ENCODE data around the gene BCAS1.

BCAS1 gene

DNA sequence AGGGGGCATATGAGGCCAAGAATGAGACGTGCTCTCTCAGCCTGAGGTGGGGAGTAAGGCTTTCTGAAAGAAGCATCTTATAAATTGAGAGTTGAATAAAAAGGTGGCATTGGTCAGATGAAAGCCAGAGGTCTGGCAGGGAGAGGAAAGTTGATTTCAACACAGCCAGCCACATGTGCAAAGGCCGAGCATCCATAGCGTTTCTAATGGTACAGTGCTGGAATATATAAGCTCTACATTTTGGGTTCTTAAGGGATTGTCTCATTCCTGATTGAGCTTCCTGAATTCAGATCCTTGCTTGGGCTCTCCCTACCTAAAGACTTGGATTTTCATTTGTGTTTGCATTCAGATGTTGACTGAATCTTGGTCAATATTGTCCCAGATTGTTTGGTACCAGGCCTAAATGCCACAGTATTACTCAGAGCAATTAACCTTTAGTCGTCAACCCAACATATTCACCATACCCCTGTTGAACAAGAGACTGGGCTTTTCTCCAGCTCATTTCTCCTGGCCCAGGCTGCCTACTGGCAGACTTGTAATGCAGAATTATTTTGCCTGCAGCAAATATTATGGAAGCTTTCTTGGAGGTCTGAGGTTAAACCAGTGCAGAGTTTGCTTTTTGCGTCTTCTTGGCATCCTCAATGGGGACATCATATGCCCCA lies 14.5 kb upstream of the BCAS1 start:
- Histone ChIP-seq H3K9me3 (replicated peaks; ENCODE audit: insufficient read depth, low read length) (no peaks in the 10 kb centered on the region), H3K9ac (ENCODE audit: low read length) (no peak overlapping the region), H3K4me1 (ENCODE audit: low read length) (no peaks in the 10 kb centered on the region), H3K27ac (ENCODE audit: low read length) (no peak overlapping the region), H3K27me3 (replicated peaks; ENCODE audit: insufficient read depth, low read length) (no peaks in the 10 kb centered on the region), H3K9me2 (replicated peaks; ENCODE audit: insufficient read depth, low read length) (no peaks in the 10 kb centered on the region), H3K36me3 (replicated peaks; ENCODE audit: insufficient read depth, low read length) (no peaks in the 10 kb centered on the region), H3K79me2 (ENCODE audit: low read length) (no peaks in the 10 kb centered on the region), H4K20me1 (ENCODE audit: insufficient read depth, low read length) (no peaks in the 10 kb centered on the region), H3K4me3 (ENCODE audit: low read length) (no peak overlapping the region), H2AFZ (ENCODE audit: low read length) (no peak overlapping the region), H3F3A (ENCODE audit: insufficient read depth, low read length) (no peaks in the 10 kb centered on the region), H3K4me2 (ENCODE audit: low read depth, low read length) (no peak overlapping the region)
- TF ChIP-seq EZH2 (optimal IDR thresholded peaks at IDR 0.05; ENCODE audit: low read depth, low read length): no peak
- TF ChIP-seq EZH2phosphoT487 (IDR thresholded peaks at IDR 0.05; ENCODE audit: low read length): no peak
- TF ChIP-seq, protein P1, sequence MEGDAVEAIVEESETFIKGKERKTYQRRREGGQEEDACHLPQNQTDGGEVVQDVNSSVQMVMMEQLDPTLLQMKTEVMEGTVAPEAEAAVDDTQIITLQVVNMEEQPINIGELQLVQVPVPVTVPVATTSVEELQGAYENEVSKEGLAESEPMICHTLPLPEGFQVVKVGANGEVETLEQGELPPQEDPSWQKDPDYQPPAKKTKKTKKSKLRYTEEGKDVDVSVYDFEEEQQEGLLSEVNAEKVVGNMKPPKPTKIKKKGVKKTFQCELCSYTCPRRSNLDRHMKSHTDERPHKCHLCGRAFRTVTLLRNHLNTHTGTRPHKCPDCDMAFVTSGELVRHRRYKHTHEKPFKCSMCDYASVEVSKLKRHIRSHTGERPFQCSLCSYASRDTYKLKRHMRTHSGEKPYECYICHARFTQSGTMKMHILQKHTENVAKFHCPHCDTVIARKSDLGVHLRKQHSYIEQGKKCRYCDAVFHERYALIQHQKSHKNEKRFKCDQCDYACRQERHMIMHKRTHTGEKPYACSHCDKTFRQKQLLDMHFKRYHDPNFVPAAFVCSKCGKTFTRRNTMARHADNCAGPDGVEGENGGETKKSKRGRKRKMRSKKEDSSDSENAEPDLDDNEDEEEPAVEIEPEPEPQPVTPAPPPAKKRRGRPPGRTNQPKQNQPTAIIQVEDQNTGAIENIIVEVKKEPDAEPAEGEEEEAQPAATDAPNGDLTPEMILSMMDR (IDR thresholded peaks at IDR 0.05; ENCODE audit: low read length): no peak
- DNase-seq: no peak

DNA sequence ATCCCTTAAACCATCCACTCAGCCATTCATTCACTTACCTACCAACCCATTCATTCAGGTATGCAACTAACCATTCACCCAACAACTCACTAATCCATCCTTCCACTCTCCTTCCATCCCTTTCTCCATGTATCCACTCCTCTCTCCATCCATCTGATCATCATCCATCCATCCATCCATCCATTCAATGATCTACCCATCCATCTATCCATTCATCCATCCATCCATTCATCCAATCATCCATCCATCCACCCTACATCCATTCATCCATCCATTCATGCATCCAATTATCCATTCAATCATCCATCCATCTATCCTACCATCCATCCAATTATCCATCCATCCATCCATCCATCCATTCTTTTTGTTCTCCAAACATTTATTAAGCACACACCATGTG lies 13.8 kb upstream of the BCAS1 start:
- Histone ChIP-seq H3K9me3 (replicated peaks; ENCODE audit: insufficient read depth, low read length) (no peaks in the 10 kb centered on the region), H3K27ac (ENCODE audit: low read length) (no peak overlapping the region), H2AFZ (ENCODE audit: low read length) (no peak overlapping the region), H3F3A (ENCODE audit: insufficient read depth, low read length) (peaks cover under 1% of the 10 kb centered on the region), H3K9ac (ENCODE audit: low read length) (no peak overlapping the region), H3K4me2 (ENCODE audit: low read depth, low read length) (no peak overlapping the region), H4K20me1 (ENCODE audit: insufficient read depth, low read length) (no peaks in the 10 kb centered on the region), H3K4me3 (ENCODE audit: low read length) (no peak overlapping the region), H3K79me2 (ENCODE audit: low read length) (no peaks in the 10 kb centered on the region), H3K9me2 (replicated peaks; ENCODE audit: insufficient read depth, low read length) (no peaks in the 10 kb centered on the region), H3K27me3 (replicated peaks; ENCODE audit: insufficient read depth, low read length) (no peaks in the 10 kb centered on the region), H3K36me3 (replicated peaks; ENCODE audit: insufficient read depth, low read length) (no peaks in the 10 kb centered on the region), H3K4me1 (ENCODE audit: low read length) (peaks cover 6% of the 10 kb centered on the region)
- DNase-seq: no peak
- no peak for TF ChIP-seq EZH2phosphoT487 (IDR thresholded peaks at IDR 0.05; ENCODE audit: low read length)

DNA sequence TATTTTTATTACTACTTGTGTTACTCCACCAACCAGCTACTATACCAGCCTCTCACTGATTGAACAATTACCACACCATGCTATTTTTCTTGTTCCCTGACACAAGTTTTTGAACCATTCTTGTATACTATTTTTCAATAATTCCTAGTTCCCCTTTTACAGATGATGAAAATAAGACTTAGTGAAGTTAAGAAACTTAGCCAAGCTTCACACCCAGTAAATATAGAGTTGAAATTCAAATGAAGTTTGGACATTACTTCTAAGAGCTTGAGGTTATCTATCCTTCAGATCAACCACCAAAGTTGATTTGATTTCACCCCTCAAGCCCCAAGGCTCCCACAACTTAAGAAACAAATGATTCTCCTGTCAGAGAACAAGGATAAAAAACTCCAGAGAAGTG lies 13.1 kb upstream of the BCAS1 start:
- no peaks in the 10 kb centered on the region for H3K27me3 ChIP-seq (replicated peaks; ENCODE audit: insufficient read depth, low read length)
- peaks cover 13% of the 10 kb centered on the region for H3K4me1 ChIP-seq (ENCODE audit: low read length)
- TF ChIP-seq EZH2phosphoT487 (IDR thresholded peaks at IDR 0.05; ENCODE audit: low read length) (no peak), EZH2 (optimal IDR thresholded peaks at IDR 0.05; ENCODE audit: low read depth, low read length) (no peak)
- TF ChIP-seq, protein P1 (IDR thresholded peaks at IDR 0.05; ENCODE audit: low read length): no peak
- no peak overlapping the region for H3K9ac ChIP-seq (ENCODE audit: low read length)
- H3K36me3 ChIP-seq (replicated peaks; ENCODE audit: insufficient read depth, low read length): no peaks in the 10 kb centered on the region
- H2AFZ ChIP-seq (ENCODE audit: low read length): no peak overlapping the region
- DNase-seq: no peak
- H3K79me2 ChIP-seq (ENCODE audit: low read length): no peaks in the 10 kb centered on the region
- no peaks in the 10 kb centered on the region for H3K9me3 ChIP-seq (replicated peaks; ENCODE audit: insufficient read depth, low read length)
- H3K4me2 ChIP-seq (ENCODE audit: low read depth, low read length): no peak overlapping the region
- H4K20me1 ChIP-seq (ENCODE audit: insufficient read depth, low read length): no peaks in the 10 kb centered on the region
- H3K27ac ChIP-seq (ENCODE audit: low read length): no peak overlapping the region
- no peak overlapping the region for H3K4me3 ChIP-seq (ENCODE audit: low read length)
- H3F3A ChIP-seq (ENCODE audit: insufficient read depth, low read length): peaks cover 8% of the 10 kb centered on the region
- no peaks in the 10 kb centered on the region for H3K9me2 ChIP-seq (replicated peaks; ENCODE audit: insufficient read depth, low read length)

DNA sequence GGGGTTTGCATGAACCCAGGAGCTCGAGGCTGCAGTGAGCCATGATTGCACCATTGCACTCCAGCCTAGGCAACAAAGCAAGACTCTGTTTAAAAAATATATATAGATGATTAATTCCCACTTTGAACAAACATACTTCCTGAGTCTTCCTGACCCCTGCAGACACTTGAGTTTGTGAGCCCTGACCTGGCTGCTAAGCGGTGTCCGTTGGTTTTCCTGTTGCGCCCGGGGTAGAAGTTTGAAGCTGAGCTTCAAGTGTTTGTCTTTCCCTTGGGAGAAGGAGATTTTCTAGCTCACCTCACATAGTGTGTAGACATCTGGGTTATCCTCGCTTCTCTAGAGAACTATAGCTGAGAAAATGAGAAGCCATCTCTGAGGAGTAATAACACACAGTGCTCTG lies 11.7 kb upstream of the BCAS1 start:
- H2AFZ ChIP-seq (ENCODE audit: low read length): no peak overlapping the region
- no peak for DNase-seq
- no peaks in the 10 kb centered on the region for H3K9me3 ChIP-seq (replicated peaks; ENCODE audit: insufficient read depth, low read length)
- no peak overlapping the region for H3K4me3 ChIP-seq (ENCODE audit: low read length)
- H3K9ac ChIP-seq (ENCODE audit: low read length): no peak overlapping the region
- no peak for TF ChIP-seq EZH2phosphoT487 (IDR thresholded peaks at IDR 0.05; ENCODE audit: low read length)
- no peak for TF ChIP-seq EZH2 (optimal IDR thresholded peaks at IDR 0.05; ENCODE audit: low read depth, low read length)
- TF ChIP-seq, protein P1 (IDR thresholded peaks at IDR 0.05; ENCODE audit: low read length): no peak
- no peaks in the 10 kb centered on the region for H3K79me2 ChIP-seq (ENCODE audit: low read length)
- peaks cover 16% of the 10 kb centered on the region for H3F3A ChIP-seq (ENCODE audit: insufficient read depth, low read length)
- H4K20me1 ChIP-seq (ENCODE audit: insufficient read depth, low read length): no peaks in the 10 kb centered on the region
- H3K4me2 ChIP-seq (ENCODE audit: low read depth, low read length): no peak overlapping the region
- no peaks in the 10 kb centered on the region for H3K9me2 ChIP-seq (replicated peaks; ENCODE audit: insufficient read depth, low read length)
- no peak overlapping the region for H3K27ac ChIP-seq (ENCODE audit: low read length)
- no peaks in the 10 kb centered on the region for H3K27me3 ChIP-seq (replicated peaks; ENCODE audit: insufficient read depth, low read length)
- no peaks in the 10 kb centered on the region for H3K36me3 ChIP-seq (replicated peaks; ENCODE audit: insufficient read depth, low read length)
- peaks cover 25% of the 10 kb centered on the region for H3K4me1 ChIP-seq (ENCODE audit: low read length)
